Measurements from ENCODE around the gene ZFAND3.

Gene ZFAND3

GRCh38 chr6:37826188-37826587 is 6.7 kb downstream of the ZFAND3 start:
- H3K4me3 ChIP-seq (ENCODE audit: control insufficient read depth, low read depth, low read length), result no peak overlapping the region
- DNase-seq (ENCODE audit: low read depth), result peak; percentile 25
- no peak for TF ChIP-seq CTCF (conservative IDR thresholded peaks at IDR 0.05; ENCODE audit: control insufficient read depth, insufficient read depth, low read depth, low read length)

- TF ChIP-seq CTCF (conservative IDR thresholded peaks at IDR 0.05; ENCODE audit: control insufficient read depth, insufficient read depth, low read depth, low read length), result no peak
- H3K4me3 ChIP-seq (ENCODE audit: control insufficient read depth, low read depth, low read length), result no peak overlapping the region
- DNase-seq (ENCODE audit: low read depth), result no peak
These were observed 7.5 kb downstream of the ZFAND3 start for GRCh38 chr6:37826993-37827392.

DNA sequence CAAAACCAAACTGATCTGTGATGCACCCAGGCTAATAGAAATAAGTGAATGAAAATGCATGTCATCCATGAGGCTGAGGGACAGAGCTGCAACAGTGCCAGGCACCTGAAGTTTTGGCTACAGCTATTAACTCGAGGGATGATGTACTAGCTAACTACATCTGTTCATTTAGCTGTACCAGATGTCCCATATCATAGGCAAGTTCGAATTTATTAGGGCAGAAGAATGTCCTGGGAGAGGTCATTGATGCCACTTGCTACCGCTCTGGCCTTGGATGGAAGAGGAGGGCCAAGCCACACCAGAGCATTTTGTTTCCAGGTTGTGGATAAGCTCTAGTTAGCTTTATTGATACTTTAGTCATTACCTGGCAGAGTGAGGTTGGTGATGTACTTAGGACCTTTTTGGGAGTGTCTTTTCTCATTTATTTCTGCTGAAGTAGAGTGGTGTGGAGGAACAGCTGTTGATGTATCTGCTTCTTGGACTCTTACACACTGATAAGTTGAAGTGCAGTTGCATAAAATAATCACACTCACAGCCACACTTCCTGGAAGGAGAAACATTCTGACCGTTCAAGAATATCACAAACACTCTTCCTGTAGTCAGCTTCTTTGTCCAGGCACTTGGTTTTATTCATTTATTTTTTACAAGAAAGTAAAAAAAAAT is 8.2 kb downstream of the ZFAND3 start:
- no peak for TF ChIP-seq CTCF (conservative IDR thresholded peaks at IDR 0.05; ENCODE audit: control insufficient read depth, insufficient read depth, low read depth, low read length)
- no peak overlapping the region for H3K4me3 ChIP-seq (ENCODE audit: control insufficient read depth, low read depth, low read length)
- no peak for DNase-seq (ENCODE audit: low read depth)

- DNase-seq (ENCODE audit: low read depth), result no peak
- no peak overlapping the region for H3K4me3 ChIP-seq (ENCODE audit: control insufficient read depth, low read depth, low read length)
- TF ChIP-seq CTCF (conservative IDR thresholded peaks at IDR 0.05; ENCODE audit: control insufficient read depth, insufficient read depth, low read depth, low read length), result no peak
These were observed 10.7 kb downstream of the ZFAND3 start for GRCh38 chr6:37830225-37830624.

DNA sequence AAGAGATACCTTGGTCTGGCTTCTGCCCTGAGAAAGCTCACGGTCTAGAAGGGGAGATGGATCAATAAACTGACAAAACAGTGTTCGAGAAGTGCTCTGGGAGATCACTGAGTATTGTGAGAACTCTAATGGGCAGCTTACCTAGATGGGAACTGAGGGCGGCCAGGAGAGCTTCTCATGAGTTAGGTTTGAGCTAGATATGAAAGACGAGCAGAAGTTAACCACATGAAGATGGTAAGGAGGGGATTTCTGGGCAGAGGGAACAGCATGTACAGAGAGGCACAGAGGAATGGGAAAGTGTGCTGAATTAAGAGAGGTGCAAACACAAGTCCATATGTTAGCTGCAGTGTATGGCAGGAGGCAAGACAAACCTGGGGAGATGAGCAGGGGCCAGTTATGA is 11.9 kb downstream of the ZFAND3 start:
- H3K4me3 ChIP-seq (ENCODE audit: control insufficient read depth, low read depth, low read length), result no peak overlapping the region
- DNase-seq (ENCODE audit: low read depth), result no peak
- TF ChIP-seq CTCF (conservative IDR thresholded peaks at IDR 0.05; ENCODE audit: control insufficient read depth, insufficient read depth, low read depth, low read length), result no peak

- no peak overlapping the region for H3K4me3 ChIP-seq (ENCODE audit: control insufficient read depth, low read depth, low read length)
- TF ChIP-seq CTCF (conservative IDR thresholded peaks at IDR 0.05; ENCODE audit: control insufficient read depth, insufficient read depth, low read depth, low read length), result no peak
- no peak for DNase-seq (ENCODE audit: low read depth)
These were observed 16.4 kb downstream of the ZFAND3 start for GRCh38 chr6:37835923-37836322.
